DND-41 (cell line): ENCODE results near the gene STXBP6.

ENCODE experiments used
- CTCF ChIP-seq: IDR thresholded peaks from 2 replicates; pipeline ENCODE4 v1.5.1; 2012; ENCODE audit warnings: borderline replicate concordance, low read length, moderate library complexity, mild to moderate bottlenecking; ENCODE audit not compliant: poor library complexity, severe bottlenecking; ENCODE audit errors: extremely low read depth
- EZH2 ChIP-seq: IDR thresholded peaks from 3 replicates; pipeline ENCODE4 v1.6.1; 2012; ENCODE audit warnings: borderline replicate concordance, low read depth, mild to moderate bottlenecking, moderate library complexity, low read length, inconsistent platforms; ENCODE audit not compliant: severe bottlenecking

DNA sequence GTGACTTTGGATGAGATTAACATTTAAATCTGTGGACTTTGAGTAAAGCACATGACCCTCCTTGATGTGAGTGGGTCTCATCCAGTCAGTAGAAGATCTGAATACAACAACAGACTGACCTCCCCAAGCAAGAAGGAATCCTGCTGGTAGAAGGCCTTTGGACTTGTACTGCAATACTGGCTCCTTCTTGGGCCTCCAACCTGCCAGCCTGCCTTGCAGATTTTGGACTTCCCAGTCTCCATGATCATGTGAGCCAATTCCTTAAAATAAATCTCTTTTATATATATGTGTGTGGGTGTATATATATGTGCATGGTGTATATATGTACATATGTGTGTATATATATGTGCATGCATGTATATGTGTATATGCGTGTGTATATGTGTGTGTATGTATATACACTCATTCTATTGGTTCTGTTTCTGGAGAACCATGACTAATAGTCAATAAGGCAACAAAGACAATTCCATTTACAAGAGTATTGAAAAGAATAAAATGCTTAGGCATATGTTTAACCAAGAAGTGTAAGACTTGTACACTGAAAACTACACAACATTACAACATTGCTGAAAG lies 183.8 kb downstream of the STXBP6 start:
- no peak for TF ChIP-seq CTCF
- no peak for TF ChIP-seq EZH2
